A673 (cell line): ENCODE measurements around the gene ALB. TPM values are rescaled to one million over a fixed set of nuclear protein-coding genes. Genes with fewer than 3 reads are reported as not detected.

Experiments
- BruUV-seq: library from RNA; stranded (reverse); fragments of 400-500 nt; replicated peaks from 2 replicates; lab custom pipeline; 2021; lab: Mats Ljungman, UMichigan
- CTCF ChIA-PET: fragments of 300-600 bp; sonication (Branson Sonifier 250); formaldehyde crosslinking; loops from one replicate; lab custom pipeline; 2022; ENCODE audit warnings: antibody characterized with exemption; lab: Charles Lee
- POLR2A ChIA-PET: fragments of 300-600 bp; sonication (Branson Sonifier 250); formaldehyde crosslinking; loops from one replicate; lab custom pipeline; 2022; ENCODE audit warnings: antibody characterized with exemption; ENCODE audit not compliant: low non-redundant PET; lab: Charles Lee
- DNase-seq: peaks from one replicate; pipeline ENCODE4 v3.0.0-alpha.2; 2015; ENCODE audit warnings: low spot score
- H3K27ac ChIP-seq: fragments of 200-600 bp; sonication (generic); 2 replicates; pipeline ENCODE4 v1.5.1; 2016; ENCODE audit warnings: mixed run types, low read depth, mild to moderate bottlenecking, mixed read lengths, antibody characterized with exemption, low read length; ENCODE audit not compliant: poor library complexity, severe bottlenecking
- H3K27me3 ChIP-seq: fragments of 200-600 bp; sonication (generic); replicated peaks from 2 replicates; pipeline ENCODE4 v1.6.1; 2017; ENCODE audit warnings: mixed run types, low read depth, mild to moderate bottlenecking, mixed read lengths, antibody characterized with exemption, low read length; ENCODE audit not compliant: insufficient read depth, poor library complexity
- H3K36me3 ChIP-seq: fragments of 200-600 bp; sonication (generic); 2 replicates; pipeline ENCODE4 v1.6.1; 2016; ENCODE audit warnings: mixed run types, mild to moderate bottlenecking, mixed read lengths, antibody characterized with exemption, low read length; ENCODE audit not compliant: insufficient read depth, poor library complexity, severe bottlenecking
- H3K4me1 ChIP-seq: fragments of 200-600 bp; sonication (generic); 2 replicates; pipeline ENCODE4 v1.6.1; 2017; ENCODE audit warnings: mixed run types, mild to moderate bottlenecking, mixed read lengths, antibody characterized with exemption, low read length; ENCODE audit not compliant: insufficient read depth, poor library complexity, severe bottlenecking
- H3K4me3 ChIP-seq: fragments of 200-600 bp; sonication (generic); 2 replicates; pipeline ENCODE4 v1.5.1; 2016; ENCODE audit warnings: low read depth, mixed run types, mild to moderate bottlenecking, mixed read lengths, low read length; ENCODE audit not compliant: poor library complexity, severe bottlenecking
- H3K9me3 ChIP-seq: fragments of 200-600 bp; sonication (generic); 2 replicates; pipeline ENCODE4 v1.6.1; 2016; ENCODE audit warnings: mixed run types, low read depth, mild to moderate bottlenecking, mixed read lengths, antibody characterized with exemption, low read length; ENCODE audit not compliant: poor library complexity, severe bottlenecking
- CTCF ChIP-seq: fragments of 300-800, 200-600 bp; sonication (generic); conservative IDR thresholded peaks from 2 replicates; pipeline ENCODE4 v1.5.1; 2017; ENCODE audit warnings: low read depth, mild to moderate bottlenecking, antibody characterized with exemption, low read length, moderate library complexity, mixed read lengths
- EZH2 ChIP-seq: fragments of 200-600 bp; sonication (generic); IDR thresholded peaks from 2 replicates; pipeline ENCODE4 v1.6.1; 2017; ENCODE audit warnings: borderline replicate concordance, low read depth, mild to moderate bottlenecking, mixed read lengths, antibody characterized with exemption, low read length; ENCODE audit not compliant: poor library complexity, severe bottlenecking
- intact Hi-C: fragments of 100-400 bp; cut with micrococcal nuclease; formaldehyde crosslinking; loops from one replicate; pipeline ENCODE4 v1.10.0; 2022; ENCODE audit not compliant: unreplicated experiment
- total RNA-seq: library from RNA; stranded (reverse); gene quantifications from 2 replicates; pipeline ENCODE4 v1.2.3, GENCODE V29; 2021

Gene ALB
- total RNA-seq, 1 experiment from 2014 or later, result not detected

- TF ChIP-seq EZH2 (no peak), CTCF (no peak)
- Histone ChIP-seq H3K36me3 (no peaks in the 10 kb centered on the region), H3K27ac (no peak overlapping the region), H3K27me3 (no peaks in the 10 kb centered on the region), H3K4me3 (no peak overlapping the region), H3K4me1 (no peaks in the 10 kb centered on the region), H3K9me3 (no peaks in the 10 kb centered on the region)
- no peak for DNase-seq
- CTCF ChIA-PET, result no interaction called here
- intact Hi-C loops, result no loop called here
- BruUV-seq, result no TSS peak
- POLR2A ChIA-PET, result no interaction called here
Measured at GRCh38 chr4:73406548-73406875, 2.4 kb downstream of the ALB start.

GRCh38 chr4:73407227-73407673 is 3.2 kb downstream of the ALB start:
- H3K4me3 ChIP-seq, result no peak overlapping the region
- no peak for DNase-seq
- H3K9me3 ChIP-seq, result no peaks in the 10 kb centered on the region
- ChIA-PET POLR2A (no interaction called here), CTCF (no interaction called here)
- H3K27ac ChIP-seq, result no peak overlapping the region
- H3K4me1 ChIP-seq, result no peaks in the 10 kb centered on the region
- H3K27me3 ChIP-seq, result no peaks in the 10 kb centered on the region
- intact Hi-C loops, result no loop called here
- TF ChIP-seq EZH2 (no peak), CTCF (no peak)
- no peaks in the 10 kb centered on the region for H3K36me3 ChIP-seq
- no TSS peak for BruUV-seq

- Histone ChIP-seq H3K4me1 (no peaks in the 10 kb centered on the region), H3K36me3 (no peaks in the 10 kb centered on the region), H3K27ac (no peak overlapping the region), H3K27me3 (no peaks in the 10 kb centered on the region), H3K9me3 (no peaks in the 10 kb centered on the region), H3K4me3 (no peak overlapping the region)
- BruUV-seq, result no TSS peak
- POLR2A ChIA-PET, result no interaction called here
- CTCF ChIA-PET, result no interaction called here
- DNase-seq, result no peak
- intact Hi-C loops, result no loop called here
- no peak for TF ChIP-seq CTCF
- no peak for TF ChIP-seq EZH2
Measured at GRCh38 chr4:73408181-73408867, 4.2 kb downstream of the ALB start.
